OCI-LY1 (cell line): ENCODE results near the gene TEAD1.

Experiments
- H2AFZ ChIP-seq: fragments of 200-600 bp; sonication (generic), shearing (Covaris generic); 2 replicates; pipeline ENCODE4 v1.6.0; 2014; ENCODE audit warnings: antibody characterized with exemption, mild to moderate bottlenecking, low read length
- H3F3A ChIP-seq: fragments of 200-600 bp; sonication (generic), shearing (Covaris generic); 2 replicates; pipeline ENCODE4 v1.6.0; 2014; ENCODE audit warnings: mild to moderate bottlenecking, antibody characterized with exemption, low read length, moderate library complexity; ENCODE audit not compliant: insufficient read depth
- H3K27ac ChIP-seq: fragments of 200-600 bp; sonication (generic); 2 replicates; pipeline ENCODE4 v1.5.1; 2014; ENCODE audit warnings: low read length, mixed run types, mild to moderate bottlenecking, low read depth; ENCODE audit not compliant: poor library complexity, severe bottlenecking
- H3K27me3 ChIP-seq: fragments of 200-600 bp; sonication (generic); 2 replicates; pipeline ENCODE4 v1.6.0; 2014; ENCODE audit warnings: antibody characterized with exemption, mild to moderate bottlenecking, low read length, moderate library complexity; ENCODE audit not compliant: insufficient read depth
- H3K36me3 ChIP-seq: fragments of 200-600 bp; sonication (generic); 2 replicates; pipeline ENCODE4 v1.6.1; 2014; ENCODE audit warnings: mild to moderate bottlenecking, antibody characterized with exemption, low read length, moderate library complexity, mixed read lengths; ENCODE audit not compliant: insufficient read depth
- H3K4me1 ChIP-seq: fragments of 200-600 bp; sonication (generic); 2 replicates; pipeline ENCODE4 v1.5.1; 2014; ENCODE audit warnings: mild to moderate bottlenecking, low read length, moderate library complexity; ENCODE audit not compliant: insufficient read depth, severe bottlenecking
- H3K4me2 ChIP-seq: fragments of 200-600 bp; sonication (generic), shearing (Covaris generic); 2 replicates; pipeline ENCODE4 v1.6.1; 2014; ENCODE audit warnings: low read length
- H3K4me3 ChIP-seq: fragments of 200-600 bp; sonication (generic); 2 replicates; pipeline ENCODE4 v1.5.1; 2014; ENCODE audit warnings: low read length, low read depth, mild to moderate bottlenecking, mixed read lengths; ENCODE audit not compliant: poor library complexity, severe bottlenecking
- H3K79me2 ChIP-seq: fragments of 200-600 bp; shearing (Covaris generic); 2 replicates; pipeline ENCODE4 v1.6.1; 2016; ENCODE audit warnings: mixed run types, low read length, mixed read lengths; ENCODE audit not compliant: insufficient read depth
- H3K9ac ChIP-seq: fragments of 200-600 bp; sonication (generic), shearing (Covaris generic); 2 replicates; pipeline ENCODE4 v1.6.1; 2014; ENCODE audit warnings: mild to moderate bottlenecking, low read length, mixed read lengths
- H3K9me2 ChIP-seq: fragments of 200-600 bp; sonication (generic), shearing (Covaris generic); 2 replicates; pipeline ENCODE4 v1.6.1; 2014; ENCODE audit warnings: low read depth, mild to moderate bottlenecking, low read length, mixed read lengths
- H3K9me3 ChIP-seq: fragments of 200-600 bp; shearing (Covaris generic); 2 replicates; pipeline ENCODE4 v1.6.1; 2014; ENCODE audit warnings: low read length, mixed read lengths
- H4K20me1 ChIP-seq: fragments of 200-600 bp; sonication (generic), shearing (Covaris generic); 2 replicates; pipeline ENCODE4 v1.6.0; 2016; ENCODE audit warnings: mild to moderate bottlenecking, low read length; ENCODE audit not compliant: insufficient read depth
- EZH2 ChIP-seq: fragments of 200-600 bp; sonication (generic), shearing (Covaris generic); IDR thresholded peaks from 2 replicates; pipeline ENCODE4 v1.8.0; 2017; ENCODE audit warnings: borderline replicate concordance, mixed run types, mild to moderate bottlenecking, antibody characterized with exemption, low read length, moderate library complexity, mixed read lengths
- TF ChIP-seq, protein P1 (sequence below): fragments of 200-600 bp; sonication (generic), shearing (Covaris generic); IDR thresholded peaks from 2 replicates; pipeline ENCODE4 v1.5.1; 2017; ENCODE audit warnings: mild to moderate bottlenecking, antibody characterized with exemption, low read length, moderate library complexity, mixed read lengths

TEAD1 gene

GRCh38 chr11:12653729-12654128 is 20.5 kb upstream of the TEAD1 start:
- Histone ChIP-seq H3K9ac (no peak overlapping the region), H3K9me3 (no peaks in the 10 kb centered on the region), H3K4me1 (no peaks in the 10 kb centered on the region), H3F3A (no peaks in the 10 kb centered on the region), H2AFZ (no peak overlapping the region), H3K79me2 (no peaks in the 10 kb centered on the region), H3K27ac (no peak overlapping the region), H3K4me3 (no peak overlapping the region), H3K9me2 (no peaks in the 10 kb centered on the region), H4K20me1 (no peaks in the 10 kb centered on the region), H3K36me3 (no peaks in the 10 kb centered on the region), H3K27me3 (no peaks in the 10 kb centered on the region), H3K4me2 (no peak overlapping the region)
- TF ChIP-seq EZH2, result no peak
- TF ChIP-seq, protein P1, sequence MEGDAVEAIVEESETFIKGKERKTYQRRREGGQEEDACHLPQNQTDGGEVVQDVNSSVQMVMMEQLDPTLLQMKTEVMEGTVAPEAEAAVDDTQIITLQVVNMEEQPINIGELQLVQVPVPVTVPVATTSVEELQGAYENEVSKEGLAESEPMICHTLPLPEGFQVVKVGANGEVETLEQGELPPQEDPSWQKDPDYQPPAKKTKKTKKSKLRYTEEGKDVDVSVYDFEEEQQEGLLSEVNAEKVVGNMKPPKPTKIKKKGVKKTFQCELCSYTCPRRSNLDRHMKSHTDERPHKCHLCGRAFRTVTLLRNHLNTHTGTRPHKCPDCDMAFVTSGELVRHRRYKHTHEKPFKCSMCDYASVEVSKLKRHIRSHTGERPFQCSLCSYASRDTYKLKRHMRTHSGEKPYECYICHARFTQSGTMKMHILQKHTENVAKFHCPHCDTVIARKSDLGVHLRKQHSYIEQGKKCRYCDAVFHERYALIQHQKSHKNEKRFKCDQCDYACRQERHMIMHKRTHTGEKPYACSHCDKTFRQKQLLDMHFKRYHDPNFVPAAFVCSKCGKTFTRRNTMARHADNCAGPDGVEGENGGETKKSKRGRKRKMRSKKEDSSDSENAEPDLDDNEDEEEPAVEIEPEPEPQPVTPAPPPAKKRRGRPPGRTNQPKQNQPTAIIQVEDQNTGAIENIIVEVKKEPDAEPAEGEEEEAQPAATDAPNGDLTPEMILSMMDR, result no peak

- TF ChIP-seq, protein P1, result no peak
- no peak for TF ChIP-seq EZH2
- no peaks in the 10 kb centered on the region for H3F3A ChIP-seq
- no peak overlapping the region for H3K9ac ChIP-seq
- H4K20me1 ChIP-seq, result no peaks in the 10 kb centered on the region
- no peaks in the 10 kb centered on the region for H3K79me2 ChIP-seq
- no peaks in the 10 kb centered on the region for H3K27me3 ChIP-seq
- no peaks in the 10 kb centered on the region for H3K9me2 ChIP-seq
- H3K4me2 ChIP-seq, result no peak overlapping the region
- H2AFZ ChIP-seq, result no peak overlapping the region
- H3K9me3 ChIP-seq, result no peaks in the 10 kb centered on the region
- no peak overlapping the region for H3K27ac ChIP-seq
- H3K4me3 ChIP-seq, result no peak overlapping the region
- H3K4me1 ChIP-seq, result no peaks in the 10 kb centered on the region
- no peaks in the 10 kb centered on the region for H3K36me3 ChIP-seq
Observed at GRCh38 chr11:12655842-12656241, 18.4 kb upstream of the TEAD1 start.

- Histone ChIP-seq H3K36me3 (no peaks in the 10 kb centered on the region), H3K27me3 (no peaks in the 10 kb centered on the region), H3K79me2 (no peaks in the 10 kb centered on the region), H3K27ac (no peak overlapping the region), H2AFZ (no peak overlapping the region), H3K9me2 (no peaks in the 10 kb centered on the region), H3F3A (no peaks in the 10 kb centered on the region), H3K4me2 (no peak overlapping the region), H3K9ac (no peak overlapping the region), H4K20me1 (no peaks in the 10 kb centered on the region), H3K4me1 (no peaks in the 10 kb centered on the region), H3K9me3 (no peaks in the 10 kb centered on the region), H3K4me3 (no peak overlapping the region)
- no peak for TF ChIP-seq EZH2
- TF ChIP-seq, protein P1, result no peak
Observed at GRCh38 chr11:12657336-12657735, 16.9 kb upstream of the TEAD1 start.
